HG03095 (cell line): ENCODE data around the gene RYR2.
"Not testable (repeated sequence)": the region's sequence is repeated elsewhere in the genome, so short reads cannot be mapped to it uniquely, and the experiment has no call there.

ENCODE experiments used
- ATAC-seq: cut with Tn5 transposase; IDR thresholded peaks from one replicate; pipeline ENCODE4 v1.9.1; 2021; ENCODE audit warnings: moderate library complexity; ENCODE audit not compliant: unreplicated experiment

RYR2 gene

GRCh38 chr1:237320890-237321289 lies 278.9 kb downstream of the RYR2 start:
- ATAC-seq, result no peak

GRCh38 chr1:237324226-237324625 lies 282.2 kb downstream of the RYR2 start:
- ATAC-seq, result no peak

- ATAC-seq, result no peak
Measured at GRCh38 chr1:237327061-237327460, 285.1 kb downstream of the RYR2 start.

- ATAC-seq, result no peak
Measured at GRCh38 chr1:237340892-237341291, 298.9 kb downstream of the RYR2 start.

GRCh38 chr1:237341391-237341790 lies 299.4 kb downstream of the RYR2 start:
- no peak for ATAC-seq

- ATAC-seq, result no peak
Measured at GRCh38 chr1:237342730-237343129, 300.7 kb downstream of the RYR2 start.

- ATAC-seq, result no peak
Measured at GRCh38 chr1:237352747-237353146, 310.8 kb downstream of the RYR2 start.

GRCh38 chr1:237353918-237354317 lies 311.9 kb downstream of the RYR2 start:
- ATAC-seq, result no peak

- no peak for ATAC-seq
Measured at GRCh38 chr1:237355022-237355421, 313.0 kb downstream of the RYR2 start.

GRCh38 chr1:237358555-237358954 lies 316.6 kb downstream of the RYR2 start:
- no peak for ATAC-seq

GRCh38 chr1:237367758-237368157 lies 325.8 kb downstream of the RYR2 start:
- ATAC-seq, result no peak

GRCh38 chr1:237371477-237371876 lies 329.5 kb downstream of the RYR2 start:
- not testable (repeated sequence) for ATAC-seq

- no peak for ATAC-seq
Measured at GRCh38 chr1:237383791-237384190, 341.8 kb downstream of the RYR2 start.

- ATAC-seq, result no peak
Measured at GRCh38 chr1:237384213-237384612, 342.2 kb downstream of the RYR2 start.

GRCh38 chr1:237386362-237387143 lies 344.6 kb downstream of the RYR2 start:
- ATAC-seq, result no peak

GRCh38 chr1:237387144-237387505 lies 345.1 kb downstream of the RYR2 start:
- ATAC-seq, result no peak

GRCh38 chr1:237390823-237391222 lies 348.8 kb downstream of the RYR2 start:
- ATAC-seq, result no peak

GRCh38 chr1:237393632-237394031 lies 351.6 kb downstream of the RYR2 start:
- ATAC-seq, result no peak

- no peak for ATAC-seq
Measured at GRCh38 chr1:237394281-237394680, 352.3 kb downstream of the RYR2 start.

- ATAC-seq, result no peak
Measured at GRCh38 chr1:237396426-237396825, 354.4 kb downstream of the RYR2 start.

GRCh38 chr1:237398751-237399150 lies 356.8 kb downstream of the RYR2 start:
- no peak for ATAC-seq

- ATAC-seq, result no peak
Measured at GRCh38 chr1:237405912-237406311, 363.9 kb downstream of the RYR2 start.

GRCh38 chr1:237411621-237412020 lies 369.6 kb downstream of the RYR2 start:
- ATAC-seq, result no peak
